Stimulated activated naive CD4-positive, alpha-beta T cell (primary cell): Measurements from ENCODE around the gene WDR86.

Experiments used
- DNase-seq, 6 experiments: peaks; one replicate each; lab custom pipeline; 2025; lab: John Stamatoyannopoulos, UW

Gene WDR86

GRCh38 chr7:151379534-151380198 lies 30.2 kb downstream of the WDR86 start:
- no peak for DNase-seq

GRCh38 chr7:151379193-151379520 lies 30.7 kb downstream of the WDR86 start:
- no peak for DNase-seq

- DNase-seq, result no peak
These were observed 31.2 kb downstream of the WDR86 start for GRCh38 chr7:151378496-151379192.

GRCh38 chr7:151378011-151378410 lies 31.8 kb downstream of the WDR86 start:
- no peak for DNase-seq

GRCh38 chr7:151377406-151377805 lies 32.4 kb downstream of the WDR86 start:
- no peak for DNase-seq

GRCh38 chr7:151376218-151376902 lies 33.5 kb downstream of the WDR86 start:
- DNase-seq, result no peak

- DNase-seq, result no peak
These were observed 34.2 kb downstream of the WDR86 start for GRCh38 chr7:151375530-151376217.

GRCh38 chr7:151374726-151375125 lies 35.1 kb downstream of the WDR86 start:
- no peak for DNase-seq

GRCh38 chr7:151374139-151374538 lies 35.7 kb downstream of the WDR86 start:
- no peak for DNase-seq

GRCh38 chr7:151373599-151373998 lies 36.2 kb downstream of the WDR86 start:
- no peak for DNase-seq

- DNase-seq, result no peak
These were observed 37.1 kb downstream of the WDR86 start for GRCh38 chr7:151372612-151373265.

GRCh38 chr7:151371266-151371665 lies 38.6 kb downstream of the WDR86 start:
- no peak for DNase-seq

- peak; percentile 31 to 78 (median 62) for DNase-seq
These were observed 41.7 kb downstream of the WDR86 start for GRCh38 chr7:151368136-151368571.

GRCh38 chr7:151367284-151367683 lies 42.6 kb downstream of the WDR86 start:
- DNase-seq, result no peak

GRCh38 chr7:151366880-151367222 lies 43.0 kb downstream of the WDR86 start:
- DNase-seq, result no peak

- DNase-seq, result no peak
These were observed 43.5 kb downstream of the WDR86 start for GRCh38 chr7:151366166-151366879.

GRCh38 chr7:151363182-151363581 lies 46.7 kb downstream of the WDR86 start:
- DNase-seq, result no peak

- no peak for DNase-seq
These were observed 48.5 kb downstream of the WDR86 start for GRCh38 chr7:151361193-151361959.

GRCh38 chr7:151352512-151352911 lies 57.3 kb downstream of the WDR86 start:
- DNase-seq, result no peak

GRCh38 chr7:151351967-151352366 lies 57.9 kb downstream of the WDR86 start:
- DNase-seq, result peak; percentile 39 to 74 (median 56)

- DNase-seq, result peak in 2 of 6 experiments; percentile 9 to 15
These were observed 58.8 kb downstream of the WDR86 start for GRCh38 chr7:151351027-151351426.
